Renal cortical epithelial cell (primary cell): Measurements from ENCODE around the gene CLDN25. TPM values are rescaled to one million over a fixed set of nuclear protein-coding genes. Genes with fewer than 3 reads are reported as not detected.

Experiments
- DNase-seq: peaks from one replicate; pipeline ENCODE4 v3.0.0-alpha.2; 2011; ENCODE audit warnings: low read depth
- total RNA-seq: library from RNA; depleted of rRNA; stranded (reverse); fragments of >200 nt; gene quantifications from 2 replicates; pipeline ENCODE4 v1.2.3, GENCODE V29; 2014

The CLDN25 gene
- total RNA-seq, 1 donor from 2014 or later: not detected

- no peak for DNase-seq
These were observed 29.3 kb downstream of the CLDN25 start for GRCh38 chr11:113808931-113809330.

GRCh38 chr11:113814181-113814580 is 34.6 kb downstream of the CLDN25 start:
- DNase-seq: no peak

GRCh38 chr11:113817162-113817561 is 37.6 kb downstream of the CLDN25 start:
- no peak for DNase-seq

- no peak for DNase-seq
These were observed 38.0 kb downstream of the CLDN25 start for GRCh38 chr11:113817626-113818025.

GRCh38 chr11:113818426-113818825 is 38.8 kb downstream of the CLDN25 start:
- no peak for DNase-seq

- DNase-seq: no peak
These were observed 47.9 kb downstream of the CLDN25 start for GRCh38 chr11:113827477-113827876.

GRCh38 chr11:113828191-113828590 is 48.6 kb downstream of the CLDN25 start:
- DNase-seq: no peak

- DNase-seq: no peak
These were observed 50.2 kb downstream of the CLDN25 start for GRCh38 chr11:113829751-113830150.

Other genes with a start within 250 kb of the CLDN25 start
- gene TMPRSS5, start 73.5 kb upstream of the CLDN25 start, total RNA-seq: not detected in 2 replicates
- gene ZW10, start 6.1 kb upstream of the CLDN25 start, total RNA-seq: 23.6 and 24.5 TPM in 2 replicates
- gene USP28, start 95.8 kb downstream of the CLDN25 start, total RNA-seq: 19.8 and 39.4 TPM in 2 replicates
- not detected in 2 replicates for gene HTR3B, start 125.0 kb downstream of the CLDN25 start, total RNA-seq
- gene HTR3A, start 195.3 kb downstream of the CLDN25 start, total RNA-seq: 0.35 TPM in 2 replicates